ENCODE measurements around the gene IGSF6. TPM values are rescaled to one million over a fixed set of nuclear protein-coding genes. Genes with fewer than 3 reads are reported as not detected.

The IGSF6 gene
- total and polyA plus RNA-seq, 8 donors: 0.23 to 14.6 (median 0.85) TPM

- Histone ChIP-seq H3K27me3 (no peaks in the 10 kb centered on the region), H3K4me3 (no peak overlapping the region), H3K27ac (no peak overlapping the region), H3K36me3 (no peaks in the 10 kb centered on the region), H3K9me3 (no peaks in the 10 kb centered on the region), H3K4me1 (no peaks in the 10 kb centered on the region)
- no peak for TF ChIP-seq CTCF (IDR thresholded peaks at IDR 0.05)
- no peak for DNase-seq
- intact Hi-C loops (cut with DNase I): loop anchor here in 2 of 3 donors (5.0 to 10.0 kb wide), 3 partner anchors 53 to 115 kb away; no protein-coding TSS in a partner anchor
- FAIRE-seq: no peak
- 69 to 83% methylated on average over 4 of the region's 4 CpGs for WGBS, 2 donors
- no peak for ATAC-seq
These were observed 62.9 kb downstream of the IGSF6 start for GRCh38 chr16:21589551-21589950.

Other genes starting within 250 kb of the IGSF6 start
- 10 to 100 TPM; 23.8 to 55.2 (median 36.1) TPM for gene METTL9, start 53.0 kb downstream of the IGSF6 start, total RNA-seq
- gene METTL9, start 53.0 kb downstream of the IGSF6 start, polyA plus RNA-seq: 10 to 100 TPM; 10.2 to 27.8 TPM
- gene OTOA, start 11.4 kb upstream of the IGSF6 start, total RNA-seq: under 1 TPM in 4 of 6 donors, not detected in 2; 0.04 to 0.50 (median 0.12) TPM
- gene OTOA, start 11.4 kb upstream of the IGSF6 start, polyA plus RNA-seq: not detected
- 10 to 100 TPM; 21.5 to 78.7 (median 49.1) TPM for gene NPIPB4, start 205.1 kb upstream of the IGSF6 start, total RNA-seq
- gene NPIPB4, start 205.1 kb upstream of the IGSF6 start, polyA plus RNA-seq: 10 to 100 TPM; 20.4 to 22.9 TPM